HepG2 (cell line): ENCODE data around the gene PTPRE.

Experiments used
- POLR2A ChIP-seq, 2 experiments: IDR thresholded peaks; 2 replicates each; pipeline ENCODE4 v1.6.1; 2011; ENCODE audit warnings: low read depth in 2 of 2, low read length in 2 of 2, mild to moderate bottlenecking in 1 of 2, moderate library complexity in 1 of 2; ENCODE audit not compliant: insufficient read depth in 1 of 2
- SMAD1 ChIP-seq: sonication (generic); formaldehyde crosslinking; IDR thresholded peaks from 2 replicates; pipeline ENCODE4 v1.4.0; 2020; ENCODE audit warnings: missing genetic modification reagents, low read depth, mild to moderate bottlenecking, borderline replicate concordance
- TF ChIP-seq, protein P1 (sequence below): sonication (generic); formaldehyde crosslinking; IDR thresholded peaks from 2 replicates; pipeline ENCODE4 v1.4.0; 2020; ENCODE audit warnings: missing genetic modification reagents

GRCh38 chr10:127959428-127959827 lies 52.5 kb downstream of the PTPRE start:
- TF ChIP-seq SMAD1 (CRISPR knock-in tag): no peak
- TF ChIP-seq POLR2A (IDR thresholded peaks at IDR 0.05; ENCODE audit: insufficient read depth in 1 of 2, low read depth in 2 of 2, low read length in 2 of 2): no peak
- TF ChIP-seq, protein P1, sequence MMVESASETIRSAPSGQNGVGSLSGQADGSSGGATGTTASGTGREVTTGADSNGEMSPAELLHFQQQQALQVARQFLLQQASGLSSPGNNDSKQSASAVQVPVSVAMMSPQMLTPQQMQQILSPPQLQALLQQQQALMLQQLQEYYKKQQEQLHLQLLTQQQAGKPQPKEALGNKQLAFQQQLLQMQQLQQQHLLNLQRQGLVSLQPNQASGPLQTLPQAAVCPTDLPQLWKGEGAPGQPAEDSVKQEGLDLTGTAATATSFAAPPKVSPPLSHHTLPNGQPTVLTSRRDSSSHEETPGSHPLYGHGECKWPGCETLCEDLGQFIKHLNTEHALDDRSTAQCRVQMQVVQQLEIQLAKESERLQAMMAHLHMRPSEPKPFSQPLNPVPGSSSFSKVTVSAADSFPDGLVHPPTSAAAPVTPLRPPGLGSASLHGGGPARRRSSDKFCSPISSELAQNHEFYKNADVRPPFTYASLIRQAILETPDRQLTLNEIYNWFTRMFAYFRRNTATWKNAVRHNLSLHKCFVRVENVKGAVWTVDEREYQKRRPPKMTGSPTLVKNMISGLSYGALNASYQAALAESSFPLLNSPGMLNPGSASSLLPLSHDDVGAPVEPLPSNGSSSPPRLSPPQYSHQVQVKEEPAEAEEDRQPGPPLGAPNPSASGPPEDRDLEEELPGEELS (CRISPR knock-in tag): no peak
